Stimulated activated CD4-positive, alpha-beta T cell treated with anti-CD3 and anti-CD28 coated beads, Interleukin-2, amount 100 ng/mL, for 24 hours (primary cell): Measurements from ENCODE around the gene AAK1.
"Not testable (repeated sequence)": the region's sequence is repeated elsewhere in the genome, so short reads cannot be mapped to it uniquely, and the experiment has no call there.

Source experiments
- DNase-seq, 2 donors: peaks; one replicate each; pipeline ENCODE4 v3.0.0-alpha.2; 2020

AAK1 gene

DNA sequence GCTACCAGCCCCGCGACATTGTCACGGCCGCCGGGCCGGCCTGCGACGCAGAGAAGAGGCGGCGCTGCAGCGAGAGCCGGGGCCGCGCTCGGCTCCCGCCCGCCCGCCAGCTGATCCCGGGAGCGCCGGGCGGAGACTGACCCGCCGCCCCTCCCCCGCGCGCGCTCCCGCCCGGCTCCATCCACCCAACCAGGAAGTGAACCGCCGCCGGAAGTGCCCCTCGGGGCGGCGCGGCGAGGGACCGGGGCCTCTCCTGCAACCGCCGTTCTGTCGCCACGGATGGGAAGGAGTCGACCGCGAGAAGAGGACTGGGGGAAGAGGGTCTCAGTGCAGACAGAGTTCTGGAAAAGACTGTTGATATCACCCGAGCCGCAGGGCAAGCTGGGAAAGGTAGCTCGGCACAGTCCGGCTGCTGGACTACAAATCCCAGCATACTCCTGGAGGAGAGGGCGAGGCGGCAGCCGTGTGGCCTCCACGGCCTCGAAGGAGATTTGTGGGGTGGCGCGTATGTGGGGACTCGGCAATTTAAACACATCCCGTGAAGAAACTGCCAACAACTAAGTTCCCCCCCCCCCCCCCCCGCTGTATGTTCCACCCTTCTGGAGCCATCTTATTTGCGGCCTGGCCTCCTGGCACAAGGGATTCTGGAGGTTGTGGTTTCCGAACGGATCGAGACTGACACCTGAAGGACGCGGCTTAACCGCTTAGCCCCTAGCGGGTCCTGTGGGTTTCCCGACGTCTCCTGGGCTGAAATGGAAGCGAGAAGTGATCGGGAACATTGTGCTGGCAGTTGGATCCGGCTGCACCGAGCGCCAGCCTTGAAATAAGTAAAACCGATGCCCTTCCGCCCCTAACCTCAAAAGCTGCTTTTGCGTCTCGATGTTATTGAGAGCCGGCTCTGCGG is at the start of gene AAK1:
TSS of gene AAK1 (minus strand) at position 138 of the 904 bp plus-strand sequence. CDS start 699 bp downstream, outside the sequence.
- DNase-seq = peak; percentile 84 to 92

DNA sequence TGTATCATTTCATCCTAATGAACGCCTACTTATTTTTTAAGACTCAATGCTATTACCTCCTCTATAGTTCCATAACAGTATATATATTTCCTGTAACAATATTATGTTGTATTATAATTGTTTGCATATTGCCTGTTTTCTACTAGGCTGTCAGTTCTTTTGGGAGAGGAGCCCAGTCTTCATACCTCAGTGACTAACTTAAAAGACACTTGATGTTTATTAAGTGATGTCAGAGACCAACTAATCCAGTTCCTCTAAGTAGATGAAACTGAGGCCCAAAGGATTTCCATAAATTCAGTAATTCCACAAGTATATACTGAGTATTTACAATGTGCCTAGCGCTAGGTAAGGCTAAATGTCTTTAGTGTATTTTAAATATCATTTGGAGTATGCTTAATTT is 48.9 kb upstream of the AAK1 start:
- DNase-seq = no peak

DNA sequence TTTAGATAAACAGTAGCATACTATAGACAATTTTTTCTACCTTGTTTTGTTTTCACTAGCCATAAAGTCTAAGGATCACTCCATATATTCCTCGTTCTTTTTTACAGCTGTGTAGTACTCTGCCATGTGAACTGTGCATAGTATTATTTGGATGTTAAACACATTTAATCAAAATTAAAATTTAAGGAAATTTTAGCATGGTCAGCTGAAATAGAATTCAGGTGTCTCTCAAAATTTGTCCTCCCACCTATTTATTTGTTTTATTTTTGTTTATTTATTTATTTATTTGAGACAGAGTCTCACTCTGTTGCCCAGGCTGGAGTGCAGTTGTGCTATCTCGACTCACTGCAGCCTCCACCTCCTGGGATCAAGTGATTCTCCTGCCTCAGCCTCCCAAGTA is 46.4 kb upstream of the AAK1 start:
- DNase-seq = no peak

DNA sequence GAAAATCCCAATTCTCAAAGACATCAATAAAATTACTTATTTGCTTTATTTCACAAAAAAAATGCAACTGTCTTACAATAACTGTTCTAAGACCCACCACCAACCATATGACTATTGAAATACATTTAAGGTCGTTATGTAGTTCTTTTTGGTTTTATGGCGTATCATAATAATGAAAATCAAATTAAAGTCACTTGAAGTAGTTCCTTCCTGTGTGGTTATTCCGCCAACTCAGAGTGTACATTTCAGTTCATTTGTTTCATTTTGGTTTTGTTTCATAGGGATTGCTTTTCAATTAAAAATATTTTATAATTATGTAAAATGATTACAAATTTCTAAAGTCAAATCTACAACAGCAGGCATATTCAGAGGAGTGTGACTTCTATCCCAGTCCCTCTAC is 45.9 kb upstream of the AAK1 start:
- DNase-seq = no peak

DNA sequence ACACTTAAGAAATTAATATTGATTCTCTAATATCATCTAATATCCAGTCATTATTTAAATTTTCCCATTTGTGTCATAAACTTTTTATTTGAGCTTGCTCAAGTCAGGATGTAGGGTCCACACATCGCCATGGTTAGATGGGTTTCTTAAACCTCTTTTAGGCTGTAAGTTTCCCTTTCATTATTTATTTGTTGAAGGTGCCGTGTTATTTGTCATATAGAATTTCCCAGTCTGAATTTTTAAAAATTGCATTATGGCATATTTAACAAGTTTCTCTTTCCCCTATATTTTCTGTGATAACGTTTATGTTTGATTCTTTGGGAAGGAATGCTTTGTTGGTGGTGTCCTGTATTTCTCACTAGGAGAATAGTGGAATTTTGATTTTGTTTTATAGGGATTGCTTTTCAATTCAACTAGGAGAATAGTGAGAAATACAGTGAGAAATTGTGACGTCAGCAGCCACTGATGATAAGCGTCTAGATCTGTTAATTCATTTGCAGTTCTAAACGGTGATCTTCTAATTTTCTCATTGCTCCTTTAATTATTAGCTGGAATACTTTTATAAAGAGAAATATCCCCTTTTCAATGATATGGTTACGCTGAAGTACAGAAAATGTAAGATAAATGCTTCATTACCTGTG is 44.6 kb upstream of the AAK1 start:
- DNase-seq = no peak

DNA sequence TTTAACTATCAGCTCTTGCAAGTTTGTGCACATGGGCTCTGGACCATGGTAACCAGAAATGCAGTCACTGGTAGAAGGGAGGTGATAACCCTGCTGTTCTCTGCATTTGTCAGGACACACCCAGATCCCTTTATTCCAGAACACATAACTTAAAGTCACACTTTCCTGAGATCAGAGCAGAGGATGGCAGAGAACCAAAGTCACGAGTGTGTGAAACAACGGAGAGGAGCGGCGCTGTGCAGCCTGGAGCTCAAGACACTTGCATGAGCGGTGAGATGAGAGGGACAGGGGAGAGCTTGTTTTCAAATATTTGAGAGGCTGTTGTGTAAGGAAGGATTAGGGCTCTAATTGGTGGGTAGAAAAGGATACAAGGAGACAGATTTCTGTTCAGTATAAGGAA is 43.3 kb upstream of the AAK1 start:
- no peak for DNase-seq

DNA sequence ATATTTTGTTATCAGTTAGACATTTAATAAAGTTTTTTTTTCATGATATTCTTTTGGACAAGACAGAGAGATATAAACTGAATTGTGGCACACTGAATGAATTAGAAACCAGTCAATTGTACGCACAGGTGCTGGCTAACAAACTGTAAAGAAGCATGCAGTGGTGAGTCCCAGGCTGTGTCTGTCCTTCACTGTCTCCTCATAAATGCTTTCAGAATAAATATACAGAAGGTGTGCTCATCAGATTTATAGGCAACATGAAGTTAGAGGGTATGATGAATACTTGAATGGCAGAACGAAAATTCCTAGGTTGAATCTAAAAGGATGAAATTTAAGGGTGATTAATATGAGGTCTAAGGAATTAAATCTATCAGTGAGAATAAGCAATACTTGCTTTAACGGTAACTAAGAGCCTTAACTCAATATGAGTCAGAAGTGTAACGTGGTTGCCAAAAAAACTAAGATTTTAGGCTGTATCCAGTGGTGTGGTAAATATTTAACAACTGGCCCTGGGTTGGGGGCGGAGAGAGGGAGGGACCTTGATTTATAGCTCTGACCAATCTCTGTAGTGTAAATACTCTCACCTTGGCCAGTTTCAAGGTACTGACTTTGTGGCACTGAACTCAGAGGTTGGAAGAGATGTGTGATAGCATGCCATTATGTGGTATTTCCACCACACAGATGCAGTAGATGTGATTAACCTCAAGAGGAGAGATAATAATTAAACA is 41.9 kb upstream of the AAK1 start:
- DNase-seq = peak; percentile 27 to 43

DNA sequence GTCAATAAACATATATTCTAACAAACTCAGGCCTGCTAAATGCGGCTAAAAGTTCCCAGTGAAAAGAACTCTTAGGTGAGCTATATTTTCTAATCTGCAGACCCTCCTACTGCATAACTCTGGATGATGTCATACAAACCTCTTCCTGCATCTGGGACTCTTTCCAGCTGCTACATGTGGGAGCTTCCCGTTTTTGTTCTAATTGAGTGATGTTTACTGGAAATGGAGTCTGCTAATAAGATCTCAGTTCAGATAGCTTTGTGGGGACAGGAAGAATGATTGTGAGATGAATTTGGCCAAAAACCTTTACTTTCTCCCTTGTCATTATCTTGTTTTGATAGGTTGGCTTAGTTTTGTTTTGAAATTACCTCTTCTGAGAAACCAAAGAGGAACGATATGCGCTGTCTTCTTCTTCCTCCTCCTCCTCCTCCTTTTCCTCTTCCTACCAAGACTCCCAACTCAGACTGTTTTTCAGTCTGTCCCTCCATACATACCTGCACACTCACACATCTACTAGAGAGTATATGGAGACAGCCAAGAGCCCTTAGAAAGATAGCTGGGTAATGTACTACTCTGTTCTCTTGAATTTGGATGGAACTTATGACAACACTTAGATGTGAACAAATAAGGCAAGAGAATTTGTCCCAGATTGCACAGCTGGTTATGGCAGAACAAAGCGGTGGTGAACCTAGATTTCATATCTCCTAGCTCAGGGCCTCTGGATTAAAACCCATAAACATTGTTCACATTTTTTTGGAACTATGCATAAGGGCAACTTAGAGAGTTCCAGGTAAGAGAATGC is 39.8 kb upstream of the AAK1 start:
- DNase-seq = no peak

DNA sequence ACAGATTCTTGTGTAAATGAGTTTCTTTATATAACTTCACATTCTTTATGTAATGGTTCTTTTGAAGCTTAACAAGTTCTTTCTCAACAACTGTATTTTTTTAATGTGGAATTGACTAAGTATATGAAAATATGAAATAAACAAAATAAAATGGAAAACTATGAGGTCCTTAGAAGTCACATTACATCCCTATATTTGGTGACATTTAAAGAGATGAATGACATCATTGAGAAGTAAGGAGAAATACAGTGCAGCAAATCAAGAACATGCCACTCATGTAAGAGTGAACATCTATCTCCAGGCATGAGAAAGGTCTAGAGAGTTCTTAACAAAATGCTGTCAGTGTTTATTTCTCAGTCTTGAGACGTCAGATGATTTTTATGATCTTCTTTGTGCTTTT is 39.0 kb upstream of the AAK1 start:
- DNase-seq = no peak

DNA sequence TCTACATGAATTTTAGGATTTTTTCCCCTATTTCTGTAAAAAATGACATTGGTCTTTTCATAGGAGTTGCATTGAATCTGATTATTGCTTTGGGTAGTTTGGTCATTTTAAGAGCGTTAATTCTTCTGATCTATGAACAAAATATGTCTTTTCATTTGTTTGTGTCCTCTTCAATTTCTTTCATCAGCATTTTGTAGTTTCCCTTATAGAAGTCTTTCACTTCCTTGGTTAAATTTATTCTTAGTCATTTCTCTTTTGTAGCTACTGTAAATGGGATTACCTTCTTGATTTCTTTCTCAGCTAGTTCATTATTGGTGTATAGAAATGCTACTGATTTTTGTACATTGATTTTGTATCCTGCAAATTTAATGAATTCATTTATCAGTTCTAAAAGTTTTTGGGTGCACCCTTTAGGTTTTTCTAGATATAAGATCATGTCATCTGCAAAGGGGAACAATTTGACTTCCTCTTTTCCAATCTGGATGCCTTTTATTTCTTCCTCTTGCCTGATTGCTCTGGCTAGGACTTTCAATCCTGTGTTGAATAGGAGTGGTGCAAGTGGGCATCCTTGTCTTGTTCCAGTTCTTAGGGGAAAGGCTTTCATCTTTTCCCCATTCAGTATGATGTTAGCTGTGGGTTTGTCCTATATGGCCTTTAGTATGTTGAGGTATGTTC is 36.6 kb upstream of the AAK1 start:
- DNase-seq = no peak

DNA sequence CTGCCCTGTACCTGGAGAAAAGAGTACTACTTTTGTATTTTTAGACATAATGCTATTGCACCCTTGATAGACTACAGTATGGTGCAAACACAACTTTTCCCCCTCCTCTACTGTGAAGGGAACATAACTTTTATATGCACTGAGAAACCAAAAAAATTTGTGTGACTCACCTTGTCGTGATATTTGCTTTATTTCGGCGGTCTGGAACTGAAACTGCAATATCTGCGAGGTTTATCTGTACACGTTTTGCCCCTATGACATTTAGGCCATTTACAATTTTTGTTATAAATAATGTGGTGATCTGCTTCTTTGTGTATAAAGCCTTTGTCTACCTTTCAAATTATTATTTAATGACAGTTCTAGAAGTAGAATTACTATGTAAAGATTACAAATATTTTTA is 34.4 kb upstream of the AAK1 start:
- DNase-seq = no peak

DNA sequence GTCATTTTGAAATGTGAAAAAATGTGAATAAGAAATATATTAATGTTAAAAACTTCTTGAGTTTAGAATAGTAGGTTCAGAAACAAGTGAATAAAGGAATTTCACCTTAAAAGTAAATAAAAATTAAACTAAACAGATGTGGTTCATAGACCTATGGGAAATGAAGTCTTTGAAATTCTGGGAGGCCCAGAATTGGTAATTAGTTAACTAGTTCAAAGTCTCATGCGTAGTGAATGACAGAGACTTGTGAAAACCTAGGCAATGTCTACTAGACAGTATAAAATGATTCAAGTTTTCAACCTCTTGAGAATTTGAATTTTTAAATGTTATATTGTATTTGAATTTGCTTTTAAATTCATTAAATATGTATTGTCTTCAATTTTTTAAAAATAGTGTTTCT is 32.6 kb upstream of the AAK1 start:
- no peak for DNase-seq

DNA sequence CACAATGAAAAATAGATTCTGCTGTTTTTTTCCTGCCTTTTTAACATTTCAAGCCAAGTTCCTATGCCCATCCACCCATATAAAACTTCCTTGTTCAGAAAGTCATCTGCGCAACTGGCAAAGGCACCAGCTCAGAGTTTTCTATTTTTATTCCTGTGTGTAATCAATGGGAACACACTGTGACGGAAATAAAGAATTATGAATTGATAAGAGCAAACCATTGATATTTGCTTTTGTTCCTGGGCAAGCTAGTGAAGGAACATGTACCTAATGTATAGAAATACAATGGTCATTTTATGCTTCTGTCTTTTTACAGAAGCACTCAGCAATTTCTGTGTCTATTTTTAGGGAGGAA is 30.8 kb upstream of the AAK1 start:
- no peak for DNase-seq

DNA sequence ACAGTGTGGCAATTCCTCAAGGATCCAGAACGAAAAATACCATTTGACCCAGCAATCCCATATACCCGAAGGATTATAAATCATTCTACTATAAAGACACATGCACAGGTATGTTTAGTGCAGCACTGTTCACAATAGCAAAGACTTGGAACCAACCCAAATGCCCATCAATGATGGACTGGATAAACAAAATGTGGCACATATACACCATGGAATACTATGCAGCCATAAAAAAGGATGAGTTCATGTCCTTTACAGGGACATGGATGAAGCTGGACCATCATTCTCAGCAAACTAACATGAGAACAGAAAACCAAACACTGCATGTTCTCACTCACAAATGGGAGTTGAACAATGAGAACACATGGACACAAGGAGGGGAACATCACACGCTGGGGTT is 29.6 kb upstream of the AAK1 start:
- not testable (repeated sequence) for DNase-seq

DNA sequence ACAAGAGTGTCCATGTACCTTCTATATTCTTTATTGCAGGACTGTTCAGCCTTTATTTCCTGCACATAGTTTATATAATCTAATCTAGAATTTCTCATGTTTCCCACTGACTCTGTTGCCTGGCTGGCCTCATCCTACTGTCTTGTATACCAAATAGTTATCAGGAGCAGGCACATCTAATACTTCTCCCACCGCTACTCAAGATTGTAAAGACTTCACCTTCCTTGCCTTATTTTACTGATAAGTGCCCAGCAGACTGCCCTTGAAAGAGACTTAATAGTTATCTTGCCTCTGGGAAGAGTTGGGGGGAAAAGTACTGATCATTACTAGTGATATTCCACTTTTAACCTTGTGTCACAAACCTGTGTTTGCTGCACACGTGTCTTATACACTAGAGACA is 26.1 kb upstream of the AAK1 start:
- DNase-seq = no peak

DNA sequence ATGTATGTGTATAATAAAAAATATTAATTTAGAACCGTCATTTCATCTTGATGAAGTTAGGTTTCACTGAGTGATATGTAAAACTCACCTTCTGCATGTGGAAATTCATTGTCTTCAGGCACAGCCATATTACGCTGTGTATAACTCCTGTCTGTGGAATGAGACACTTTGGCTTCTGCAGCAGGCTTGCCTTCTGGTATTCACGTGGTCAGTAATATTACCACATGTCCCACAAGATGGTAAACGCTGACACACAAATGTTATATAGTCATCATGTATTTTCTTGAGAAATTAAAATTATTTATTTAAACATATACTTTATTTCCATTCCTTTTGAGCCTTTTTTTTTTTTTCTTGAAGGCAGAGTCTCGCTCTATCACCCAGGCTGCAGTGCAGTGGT is 25.1 kb upstream of the AAK1 start:
- no peak for DNase-seq

DNA sequence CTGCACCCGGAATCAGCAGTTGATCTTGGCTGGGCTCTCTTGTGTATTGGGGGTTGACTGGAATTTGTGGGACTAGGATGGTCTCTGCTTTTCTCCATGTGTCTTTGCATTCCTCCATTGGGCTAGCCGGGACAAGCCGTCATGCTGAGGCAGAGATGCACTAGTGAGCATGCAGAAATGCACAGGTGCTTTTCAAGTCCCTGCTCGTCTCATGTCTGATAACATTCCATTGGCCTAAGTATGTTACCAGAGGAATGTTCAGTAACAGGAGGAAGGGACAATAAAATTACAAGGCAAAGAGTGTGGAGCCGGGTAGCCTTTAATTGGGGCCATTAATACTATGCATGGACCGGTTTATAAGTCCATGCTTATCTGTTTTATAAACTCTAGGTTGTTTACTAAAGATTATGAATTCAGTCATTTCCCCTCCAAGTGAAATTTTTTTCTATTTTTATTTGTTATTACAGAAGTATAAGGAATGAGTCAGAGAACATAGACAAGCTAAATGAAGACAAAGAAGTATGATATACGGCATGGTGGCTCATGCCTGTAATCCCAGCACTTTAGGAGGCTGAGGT is 24.4 kb upstream of the AAK1 start:
- no peak for DNase-seq

DNA sequence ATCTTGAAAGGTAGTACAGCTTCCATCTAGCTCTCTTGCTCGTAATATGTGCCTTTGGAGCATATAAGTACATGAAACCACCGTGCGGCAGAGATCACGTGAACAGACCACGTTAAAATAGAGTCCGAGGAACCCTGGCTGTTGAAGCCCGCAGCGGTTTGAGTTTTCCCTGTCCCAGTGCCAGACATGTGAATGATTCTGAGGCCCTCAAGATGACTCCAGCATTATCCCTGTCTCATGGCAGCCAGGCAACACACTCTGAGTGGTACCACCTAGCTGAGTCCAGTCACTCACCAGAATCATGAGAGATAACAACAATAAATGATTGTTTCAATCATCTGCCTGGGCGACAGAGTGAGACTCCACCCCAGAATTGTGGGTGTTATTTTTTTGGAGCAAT is 21.6 kb upstream of the AAK1 start:
- DNase-seq = no peak

DNA sequence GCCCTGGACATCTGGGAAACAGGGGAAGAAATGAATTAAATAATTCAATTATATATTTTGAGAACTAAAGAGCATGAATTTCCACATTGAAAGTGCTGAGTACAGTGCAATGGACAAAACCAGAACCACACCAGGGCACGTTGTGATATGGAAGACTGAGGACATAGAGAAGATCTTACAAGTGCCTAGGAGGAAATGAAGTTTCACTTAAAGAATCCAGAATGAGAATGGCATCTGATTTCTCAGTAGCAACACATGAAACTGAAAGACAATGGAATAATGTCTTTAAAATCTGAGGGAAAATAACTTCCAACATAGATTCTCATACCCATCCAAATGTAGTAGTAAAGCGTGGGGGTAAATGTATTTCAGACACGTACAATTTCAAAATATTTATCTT is 20.3 kb upstream of the AAK1 start:
- DNase-seq = no peak

DNA sequence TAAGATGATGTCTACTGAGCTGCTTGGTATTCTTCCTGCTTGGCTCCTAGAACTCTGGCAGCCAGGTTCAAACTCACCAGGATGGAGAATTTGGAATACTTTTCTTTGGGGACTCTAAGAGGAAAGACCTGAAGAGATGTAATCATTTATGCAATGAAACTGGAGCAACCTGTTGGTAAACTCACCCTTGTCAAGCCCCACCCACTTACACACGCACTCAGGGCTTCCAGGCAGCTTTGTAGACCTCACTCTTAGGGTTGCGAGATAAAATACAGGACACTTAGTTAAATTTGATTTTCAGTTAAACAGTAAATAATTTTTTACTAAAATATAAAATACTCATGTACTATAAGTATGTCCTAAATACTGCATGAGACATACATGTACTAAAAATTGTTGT is 19.0 kb upstream of the AAK1 start:
- not testable (repeated sequence) for DNase-seq

DNA sequence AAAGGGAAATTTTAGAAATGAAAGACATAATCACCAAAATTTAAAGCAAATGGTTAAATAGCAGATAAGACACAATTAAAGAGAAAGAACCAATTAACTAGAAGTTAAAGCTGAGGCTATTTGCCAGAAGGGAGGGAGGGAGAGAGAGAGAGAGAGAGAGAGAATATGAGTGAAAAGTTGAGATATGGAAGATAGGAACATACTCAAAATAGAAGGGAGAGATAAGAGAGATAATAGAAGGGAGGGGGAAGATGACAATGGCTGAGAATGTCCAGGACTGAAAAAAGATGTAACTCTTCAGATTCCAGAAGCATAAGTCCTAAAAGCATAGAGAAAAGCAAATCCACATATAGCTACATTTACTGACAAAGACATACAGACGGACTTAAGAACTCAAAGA is 17.1 kb upstream of the AAK1 start:
- DNase-seq = no peak

DNA sequence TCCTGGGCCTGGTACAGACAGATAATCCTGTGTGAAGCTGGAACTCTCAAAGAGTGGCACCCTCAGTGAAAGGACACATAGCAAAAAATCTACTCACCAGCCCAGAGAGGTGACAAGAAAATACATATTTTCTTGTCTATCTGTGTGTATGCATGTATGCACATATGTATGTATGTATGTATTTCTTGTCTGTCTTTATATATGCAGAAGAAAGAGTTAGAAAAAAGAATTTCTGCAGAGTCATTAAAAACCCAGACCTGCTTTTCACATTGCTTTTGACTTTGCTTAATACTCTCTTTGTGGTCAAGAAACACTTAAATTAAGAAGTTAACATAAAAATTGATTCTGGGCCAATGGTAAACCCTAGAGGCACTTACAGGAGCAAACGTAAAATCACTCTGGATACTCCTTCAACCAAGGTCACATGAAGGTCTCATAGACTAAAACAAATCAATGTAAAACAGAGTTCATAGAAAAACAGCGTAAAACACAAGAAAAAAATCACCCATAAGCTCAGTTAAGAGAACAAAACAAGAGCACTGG is 16.5 kb upstream of the AAK1 start:
- no peak for DNase-seq
